Colonic mucosa (tissue), 4 donors: Measurements from ENCODE around the gene BNIP2. TPM values are rescaled to one million over a fixed set of nuclear protein-coding genes. Genes with fewer than 3 reads are reported as not detected.

ENCODE experiments used
- DNase-seq: peaks from one replicate; pipeline ENCODE4 v3.0.0-alpha.2; 2020
- H3K27ac ChIP-seq: fragments of 200-600 bp; one replicate; pipeline ENCODE4 v1.8.0; 2021
- H3K27me3 ChIP-seq: fragments of 200-600 bp; one replicate; pipeline ENCODE4 v1.8.0; 2021
- H3K36me3 ChIP-seq: fragments of 200-600 bp; one replicate; pipeline ENCODE4 v1.8.0; 2021
- H3K4me1 ChIP-seq: fragments of 200-600 bp; one replicate; pipeline ENCODE4 v1.8.0; 2021; ENCODE audit warnings: mild to moderate bottlenecking
- H3K4me3 ChIP-seq: fragments of 200-600 bp; one replicate; pipeline ENCODE4 v1.8.0; 2021
- H3K9ac ChIP-seq, 2 donors: one replicate each; pipeline ENCODE4 v1.7.0; 2013; ENCODE audit warnings: control low read depth in 2 of 2, low read depth in 2 of 2, low read length in 2 of 2
- H3K9me3 ChIP-seq: fragments of 200-600 bp; one replicate; pipeline ENCODE4 v1.8.0; 2021
- CTCF ChIP-seq: fragments of 200-600 bp; IDR thresholded peaks from one replicate; pipeline ENCODE4 v1.8.0; 2022; ENCODE audit warnings: antibody characterized with exemption, mild to moderate bottlenecking
- intact Hi-C: fragments of 100-400 bp; cut with DNase I; formaldehyde crosslinking; loops from one replicate; pipeline ENCODE4 v1.14.1; 2022
- total RNA-seq, 2 donors: library from RNA; stranded (reverse); fragmentation: NEBNext Ultra II Directional in 1 of 2; extraction: Animal tissue kit (Norgen Biotek cat#: 25700) in 1 of 2; gene quantifications; one replicate each; pipeline ENCODE4 v1.2.1, GENCODE V29; 2021
- donor health status: healthy.
- donor health status: DM: no; HTN: no; CAD: no.
- donor health status: DM: no; HTN: no; CAD: no.

Gene BNIP2
- total RNA-seq = 10 to 100 TPM; 30.1 to 56.1 TPM

GRCh38 chr15:59688782-59689625, at the start of gene BNIP2:
BNIP2 (minus strand) TSS chr15:59689320; CDS start chr15:59682457, 6,863 bp downstream.
- Histone ChIP-seq H3K9ac (peak within 1 kb of the TSS; percentile 98 to 99), H3K36me3 (no peaks in the 10 kb centered on the region), H3K9me3 (no peaks in the 10 kb centered on the region), H3K4me1 (peaks cover 8% of the 10 kb centered on the region), H3K27me3 (no peaks in the 10 kb centered on the region), H3K27ac (peak within 1 kb of the TSS; percentile 100), H3K4me3 (peak within 1 kb of the TSS; percentile 78)
- DNase-seq = peak; percentile 99
- intact Hi-C loops = no loop called here
- no peak for TF ChIP-seq CTCF

- DNase-seq = no peak
- H3K4me3 ChIP-seq = no peak overlapping the region
- TF ChIP-seq CTCF = no peak
- no peak overlapping the region for H3K27ac ChIP-seq
- no peaks in the 10 kb centered on the region for H3K9me3 ChIP-seq
- intact Hi-C loops = no loop called here
- H3K36me3 ChIP-seq = no peaks in the 10 kb centered on the region
- no peaks in the 10 kb centered on the region for H3K27me3 ChIP-seq
- H3K4me1 ChIP-seq = no peaks in the 10 kb centered on the region
- no peak overlapping the region for H3K9ac ChIP-seq
Measured at GRCh38 chr15:59738676-59739075, 49.6 kb upstream of the BNIP2 start.

- intact Hi-C loops = no loop called here
Measured at GRCh38 chr15:59736181-59736580, 47.1 kb upstream of the BNIP2 start.

GRCh38 chr15:59725151-59725486, 36.0 kb upstream of the BNIP2 start:
- Histone ChIP-seq H3K36me3 (no peaks in the 10 kb centered on the region), H3K9me3 (no peaks in the 10 kb centered on the region), H3K27ac (no peak overlapping the region), H3K4me3 (no peak overlapping the region), H3K9ac (no peak overlapping the region), H3K27me3 (no peaks in the 10 kb centered on the region), H3K4me1 (no peaks in the 10 kb centered on the region)
- intact Hi-C loops = loop anchor here (5.0 to 10.0 kb wide), 2 partner anchors 460 to 602 kb away; no protein-coding TSS in a partner anchor
- TF ChIP-seq CTCF = no peak
- no peak for DNase-seq

More at GRCh38 chr15:59736181-59736580, 47.1 kb upstream of the BNIP2 start:
- TF ChIP-seq CTCF = no peak
- no peaks in the 10 kb centered on the region for H3K36me3 ChIP-seq
- no peak overlapping the region for H3K9ac ChIP-seq
- H3K4me1 ChIP-seq = no peaks in the 10 kb centered on the region
- H3K27me3 ChIP-seq = no peaks in the 10 kb centered on the region
- H3K27ac ChIP-seq = no peak overlapping the region
- H3K4me3 ChIP-seq = no peak overlapping the region
- no peaks in the 10 kb centered on the region for H3K9me3 ChIP-seq
- no peak for DNase-seq

GRCh38 chr15:59723687-59724346, 34.7 kb upstream of the BNIP2 start:
- intact Hi-C loops = loop anchor here (10.0 kb wide), 1 partner anchor 461 kb away; no protein-coding TSS in a partner anchor
- TF ChIP-seq CTCF = no peak
- Histone ChIP-seq H3K36me3 (no peaks in the 10 kb centered on the region), H3K9ac (no peak overlapping the region), H3K27ac (no peak overlapping the region), H3K4me1 (no peaks in the 10 kb centered on the region), H3K4me3 (no peak overlapping the region), H3K9me3 (no peaks in the 10 kb centered on the region), H3K27me3 (no peaks in the 10 kb centered on the region)
- DNase-seq = no peak
